OCI-LY3 (cell line): Measurements from ENCODE around the gene MTTP.

Experiments used
- CTCF ChIP-seq: fragments of 200-600, 300-600 bp; sonication (generic); IDR thresholded peaks from 2 replicates; pipeline ENCODE4 v1.5.1; 2014; ENCODE audit warnings: antibody characterized with exemption, low read length, low read depth
- EZH2phosphoT487 ChIP-seq: fragments of 200-600 bp; shearing (Covaris generic); IDR thresholded peaks from 2 replicates; pipeline ENCODE4 v1.6.1; 2018; ENCODE audit warnings: antibody characterized with exemption, mixed run types, low read depth

GRCh38 chr4:99617374-99617773, 42.8 kb downstream of the MTTP start:
- TF ChIP-seq CTCF (no peak), EZH2phosphoT487 (no peak)
